HCT116 (cell line): ENCODE results near the gene SSU72. TPM values are rescaled to one million over a fixed set of nuclear protein-coding genes. Genes with fewer than 3 reads are reported as not detected.

ENCODE experiments used
- ATAC-seq: fragments of 200-7000 bp; cut with Tn5 transposase; 2 replicates; pipeline ENCODE4 v1.9.1; 2020; ENCODE audit warnings: mild to moderate bottlenecking, moderate library complexity
- BruUV-seq: library from RNA; stranded (reverse); fragments of 400-500 nt; replicated peaks from 2 replicates; lab custom pipeline; 2021; lab: Mats Ljungman, UMichigan
- CTCF ChIA-PET: fragments of 300-600 bp; sonication (Branson Sonifier 250); formaldehyde crosslinking; loops from one replicate; lab custom pipeline; 2021; ENCODE audit warnings: antibody characterized with exemption; lab: Charles Lee
- POLR2A ChIA-PET: fragments of 300-600, 350-600 bp; sonication (Branson Sonifier 250); formaldehyde crosslinking; loops from one replicate; lab custom pipeline; 2021; ENCODE audit warnings: antibody characterized with exemption; lab: Charles Lee
- RAD21 ChIA-PET, 2 experiments: fragments of 300-600 bp; sonication (Branson Sonifier 250); formaldehyde crosslinking; loops; one replicate each; lab custom pipeline; 2023; ENCODE audit warnings: low total read pairs in 2 of 2; ENCODE audit not compliant: uncharacterized antibody in 2 of 2, unreplicated experiment in 2 of 2, low non-redundant PET in 1 of 2; lab: Charles Lee
- DNase-seq: peaks from one replicate; pipeline ENCODE4 v3.0.0-alpha.2; 2010; ENCODE audit warnings: low read depth, low spot score
- H2AFZ ChIP-seq: fragments of 200-600 bp; shearing (Covaris generic), sonication (generic); 2 replicates; pipeline ENCODE4 v1.6.1; 2017; ENCODE audit warnings: low read depth, mixed run types, mixed read lengths, antibody characterized with exemption, low read length; ENCODE audit not compliant: poor library complexity, severe bottlenecking
- H3K27ac ChIP-seq: 2 replicates; pipeline ENCODE4 v1.5.1; 2012; ENCODE audit warnings: low read depth, low read length
- H3K27me3 ChIP-seq: fragments of 200-600 bp; sonication (generic); 2 replicates; pipeline ENCODE4 v1.6.1; 2016; ENCODE audit warnings: mixed run types, low read length, mixed read lengths; ENCODE audit not compliant: insufficient read depth
- H3K36me3 ChIP-seq, 2 experiments: fragments of 200-500 bp in 1 of 2; fragments of 200-600 bp in 1 of 2; sonication (Bioruptor generic) in 1 of 2; sonication (generic) in 1 of 2; 2 replicates each; pipeline versions ENCODE4 v1.5.1 to v1.6.1; 2014 to 2016; ENCODE audit warnings: low read length in 2 of 2, inconsistent platforms in 1 of 2, mixed read lengths in 1 of 2, mixed run types in 1 of 2; ENCODE audit not compliant: insufficient read depth in 2 of 2, control insufficient read depth in 1 of 2
- H3K4me1 ChIP-seq, 2 experiments: fragments of 200-600 bp in 1 of 2; sonication (generic) in 1 of 2; 2 replicates each; pipeline versions ENCODE4 v1.5.1 to v1.6.1; 2012 to 2017; ENCODE audit warnings: low read length in 2 of 2, inconsistent platforms in 1 of 2, mild to moderate bottlenecking in 1 of 2, mixed read lengths in 1 of 2, mixed run types in 1 of 2, moderate library complexity in 1 of 2; ENCODE audit not compliant: insufficient read depth in 2 of 2, control insufficient read depth in 1 of 2
- H3K4me2 ChIP-seq: fragments of 200-600 bp; sonication (generic); 2 replicates; pipeline ENCODE4 v1.6.1; 2017; ENCODE audit warnings: mixed run types, low read length, mixed read lengths
- H3K4me3 ChIP-seq, 2 experiments: fragments of 200-600 bp in 1 of 2; sonication (generic) in 1 of 2; replicated peaks in 1 of 2; 2 replicates each; pipeline ENCODE4 v1.5.1; 2011 to 2016; ENCODE audit warnings: low read length in 2 of 2, control low read depth in 1 of 2, low read depth in 1 of 2, mild to moderate bottlenecking in 1 of 2, mixed read lengths in 1 of 2, mixed run types in 1 of 2
- H3K79me2 ChIP-seq: fragments of 200-600 bp; sonication (generic); 2 replicates; pipeline ENCODE4 v1.6.1; 2017; ENCODE audit warnings: mild to moderate bottlenecking, mixed run types, low read length, moderate library complexity, mixed read lengths; ENCODE audit not compliant: insufficient read depth
- H3K9ac ChIP-seq: fragments of 200-600 bp; sonication (generic); 2 replicates; pipeline ENCODE4 v1.6.1; 2016; ENCODE audit warnings: low read length, mixed read lengths
- H3K9me2 ChIP-seq: fragments of 200-600 bp; sonication (generic), shearing (Covaris generic); 2 replicates; pipeline ENCODE4 v1.6.1; 2017; ENCODE audit warnings: mixed run types, mild to moderate bottlenecking, moderate library complexity; ENCODE audit not compliant: insufficient read depth
- H3K9me3 ChIP-seq, 2 experiments: fragments of 200-500 bp in 1 of 2; fragments of 200-600 bp in 1 of 2; sonication (Bioruptor generic) in 1 of 2; sonication (generic) in 1 of 2; 2 replicates each; pipeline ENCODE4 v1.6.1; 2014 to 2017; ENCODE audit warnings: low read length in 2 of 2, mixed read lengths in 2 of 2, inconsistent platforms in 1 of 2, low read depth in 1 of 2, mild to moderate bottlenecking in 1 of 2, mixed run types in 1 of 2, moderate library complexity in 1 of 2; ENCODE audit not compliant: control insufficient read depth in 1 of 2, insufficient read depth in 1 of 2
- H4K20me1 ChIP-seq: fragments of 200-600 bp; sonication (generic), shearing (Covaris generic); 2 replicates; pipeline ENCODE4 v1.6.1; 2017; ENCODE audit warnings: mixed run types, mild to moderate bottlenecking, moderate library complexity; ENCODE audit not compliant: insufficient read depth
- ATF3 ChIP-seq: IDR thresholded peaks from 2 replicates; pipeline ENCODE4 v1.6.1; 2012
- EGR1 ChIP-seq: IDR thresholded peaks from 2 replicates; pipeline ENCODE4 v1.6.1; 2012; ENCODE audit warnings: low read depth
- EZH2phosphoT487 ChIP-seq: fragments of 200-600 bp; IDR thresholded peaks from 2 replicates; pipeline ENCODE4 v1.6.1; 2018; ENCODE audit warnings: antibody characterized with exemption, borderline replicate concordance
- FOSL1 ChIP-seq: IDR thresholded peaks from 2 replicates; pipeline ENCODE4 v1.6.1; 2012; ENCODE audit warnings: low read depth
- JUND ChIP-seq: IDR thresholded peaks from 2 replicates; pipeline ENCODE4 v1.6.1; 2012
- SIN3A ChIP-seq: IDR thresholded peaks from 2 replicates; pipeline ENCODE4 v1.6.1; 2012; ENCODE audit warnings: low read depth
- SP1 ChIP-seq: IDR thresholded peaks from 2 replicates; pipeline ENCODE4 v1.6.1; 2012; ENCODE audit warnings: low read depth
- SRF ChIP-seq: IDR thresholded peaks from 2 replicates; pipeline ENCODE4 v1.6.1; 2012; ENCODE audit warnings: low read depth
- TCF7L2 ChIP-seq: IDR thresholded peaks from 2 replicates; pipeline ENCODE4 v1.7.0; 2011; ENCODE audit warnings: borderline replicate concordance, inconsistent platforms; ENCODE audit not compliant: insufficient read depth, insufficient read length; ENCODE audit errors: extremely low read depth
- YY1 ChIP-seq: IDR thresholded peaks from 2 replicates; pipeline ENCODE4 v1.6.1; 2011; ENCODE audit warnings: low read length, low read depth, moderate library complexity, mild to moderate bottlenecking; ENCODE audit not compliant: insufficient replicate concordance; ENCODE audit errors: extremely low read depth
- ZNF274 ChIP-seq: fragments of 200-500 bp; sonication (Bioruptor generic); IDR thresholded peaks from 2 replicates; pipeline ENCODE4 v1.6.1; 2014; ENCODE audit warnings: mild to moderate bottlenecking, low read depth, low read length, inconsistent platforms
- intact Hi-C: fragments of 100-400 bp; cut with micrococcal nuclease; formaldehyde crosslinking; loops from 2 replicates; pipeline ENCODE4 v1.10.0; 2022
- total RNA-seq: library from RNA; stranded (reverse); gene quantifications from one replicate; pipeline ENCODE4 v1.2.1, GENCODE V29; 2021; ENCODE audit not compliant: unreplicated experiment
- TF ChIP-seq, protein P1 (sequence below): IDR thresholded peaks from 2 replicates; pipeline ENCODE4 v1.6.1; 2011; ENCODE audit warnings: mild to moderate bottlenecking, low read length, moderate library complexity; ENCODE audit not compliant: insufficient replicate concordance; ENCODE audit errors: extremely low read depth
- TF ChIP-seq, protein P2 (sequence below), 3 experiments: fragments of 200-600 bp in 1 of 3; sonication (generic) in 1 of 3; IDR thresholded peaks in 2 of 3; conservative IDR thresholded peaks in 1 of 3; 2 replicates each; pipeline ENCODE4 v1.5.1; 2012 to 2017; ENCODE audit warnings: low read depth in 2 of 3, low read length in 2 of 3, antibody characterized with exemption in 1 of 3, borderline replicate concordance in 1 of 3, control low read depth in 1 of 3, mild to moderate bottlenecking in 1 of 3, mixed read lengths in 1 of 3, mixed run types in 1 of 3, moderate library complexity in 1 of 3; ENCODE audit not compliant: insufficient read depth in 1 of 3

Gene SSU72
- total RNA-seq, 1 experiment from 2014 or later = 134 TPM

- intact Hi-C loops = no loop called here
- POLR2A ChIA-PET = no interaction called here
- DNase-seq (no peak), ATAC-seq (no peak)
- no peaks in the 10 kb centered on the region for H3K9me2 ChIP-seq
- H3K9ac ChIP-seq = no peak overlapping the region
- no peak overlapping the region for H3K4me3 ChIP-seq
- no TSS peak for BruUV-seq
- peaks cover 2 to 8% of the 10 kb centered on the region in 2 experiments; a peak in 3 of 4 replicates for H3K4me1 ChIP-seq
- RAD21 ChIA-PET = no interaction called here
- H3K27ac ChIP-seq = no peak overlapping the region
- no peak for TF ChIP-seq SP1
- TF ChIP-seq EGR1 = no peak
- TF ChIP-seq, protein P1, sequence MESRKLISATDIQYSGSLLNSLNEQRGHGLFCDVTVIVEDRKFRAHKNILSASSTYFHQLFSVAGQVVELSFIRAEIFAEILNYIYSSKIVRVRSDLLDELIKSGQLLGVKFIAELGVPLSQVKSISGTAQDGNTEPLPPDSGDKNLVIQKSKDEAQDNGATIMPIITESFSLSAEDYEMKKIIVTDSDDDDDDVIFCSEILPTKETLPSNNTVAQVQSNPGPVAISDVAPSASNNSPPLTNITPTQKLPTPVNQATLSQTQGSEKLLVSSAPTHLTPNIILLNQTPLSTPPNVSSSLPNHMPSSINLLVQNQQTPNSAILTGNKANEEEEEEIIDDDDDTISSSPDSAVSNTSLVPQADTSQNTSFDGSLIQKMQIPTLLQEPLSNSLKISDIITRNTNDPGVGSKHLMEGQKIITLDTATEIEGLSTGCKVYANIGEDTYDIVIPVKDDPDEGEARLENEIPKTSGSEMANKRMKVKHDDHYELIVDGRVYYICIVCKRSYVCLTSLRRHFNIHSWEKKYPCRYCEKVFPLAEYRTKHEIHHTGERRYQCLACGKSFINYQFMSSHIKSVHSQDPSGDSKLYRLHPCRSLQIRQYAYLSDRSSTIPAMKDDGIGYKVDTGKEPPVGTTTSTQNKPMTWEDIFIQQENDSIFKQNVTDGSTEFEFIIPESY = no peak
- TF ChIP-seq, protein P2, sequence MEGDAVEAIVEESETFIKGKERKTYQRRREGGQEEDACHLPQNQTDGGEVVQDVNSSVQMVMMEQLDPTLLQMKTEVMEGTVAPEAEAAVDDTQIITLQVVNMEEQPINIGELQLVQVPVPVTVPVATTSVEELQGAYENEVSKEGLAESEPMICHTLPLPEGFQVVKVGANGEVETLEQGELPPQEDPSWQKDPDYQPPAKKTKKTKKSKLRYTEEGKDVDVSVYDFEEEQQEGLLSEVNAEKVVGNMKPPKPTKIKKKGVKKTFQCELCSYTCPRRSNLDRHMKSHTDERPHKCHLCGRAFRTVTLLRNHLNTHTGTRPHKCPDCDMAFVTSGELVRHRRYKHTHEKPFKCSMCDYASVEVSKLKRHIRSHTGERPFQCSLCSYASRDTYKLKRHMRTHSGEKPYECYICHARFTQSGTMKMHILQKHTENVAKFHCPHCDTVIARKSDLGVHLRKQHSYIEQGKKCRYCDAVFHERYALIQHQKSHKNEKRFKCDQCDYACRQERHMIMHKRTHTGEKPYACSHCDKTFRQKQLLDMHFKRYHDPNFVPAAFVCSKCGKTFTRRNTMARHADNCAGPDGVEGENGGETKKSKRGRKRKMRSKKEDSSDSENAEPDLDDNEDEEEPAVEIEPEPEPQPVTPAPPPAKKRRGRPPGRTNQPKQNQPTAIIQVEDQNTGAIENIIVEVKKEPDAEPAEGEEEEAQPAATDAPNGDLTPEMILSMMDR (IDR thresholded peaks at IDR 0.05 in 2 of 3, conservative IDR thresholded peaks at IDR 0.05 in 1 of 3; ENCODE audit: borderline replicate concordance in 1 of 3, insufficient read depth in 1 of 3, low read depth in 2 of 3, low read length in 2 of 3) = no peak
- TF ChIP-seq JUND = no peak
- no peak for TF ChIP-seq ATF3
- no peak for TF ChIP-seq YY1
- no peak for TF ChIP-seq FOSL1
- TF ChIP-seq TCF7L2 = no peak
- no peak for TF ChIP-seq SIN3A
- TF ChIP-seq EZH2phosphoT487 = no peak
- TF ChIP-seq ZNF274 = no peak
- TF ChIP-seq SRF = no peak
- no peaks in the 10 kb centered on the region for H3K27me3 ChIP-seq
- H4K20me1 ChIP-seq = no peaks in the 10 kb centered on the region
- H3K4me2 ChIP-seq = no peak overlapping the region
- no peaks in the 10 kb centered on the region for H3K36me3 ChIP-seq
- CTCF ChIA-PET = no interaction called here
- no peaks in the 10 kb centered on the region for H3K79me2 ChIP-seq
- H3K9me3 ChIP-seq = no peaks in the 10 kb centered on the region
- no peak overlapping the region for H2AFZ ChIP-seq
Observed at GRCh38 chr1:1604374-1605033, 29.8 kb upstream of the SSU72 start.
